ENCODE measurements around the gene HDGFL2. TPM values are rescaled to one million over a fixed set of nuclear protein-coding genes. Genes with fewer than 3 reads are reported as not detected.

The HDGFL2 gene
- total and polyA plus RNA-seq, 2 of the 8 experiments (the other 6 are each of a cell fraction or from before 2014, with no cell fraction given), result 31.1 to 106 TPM

DNA sequence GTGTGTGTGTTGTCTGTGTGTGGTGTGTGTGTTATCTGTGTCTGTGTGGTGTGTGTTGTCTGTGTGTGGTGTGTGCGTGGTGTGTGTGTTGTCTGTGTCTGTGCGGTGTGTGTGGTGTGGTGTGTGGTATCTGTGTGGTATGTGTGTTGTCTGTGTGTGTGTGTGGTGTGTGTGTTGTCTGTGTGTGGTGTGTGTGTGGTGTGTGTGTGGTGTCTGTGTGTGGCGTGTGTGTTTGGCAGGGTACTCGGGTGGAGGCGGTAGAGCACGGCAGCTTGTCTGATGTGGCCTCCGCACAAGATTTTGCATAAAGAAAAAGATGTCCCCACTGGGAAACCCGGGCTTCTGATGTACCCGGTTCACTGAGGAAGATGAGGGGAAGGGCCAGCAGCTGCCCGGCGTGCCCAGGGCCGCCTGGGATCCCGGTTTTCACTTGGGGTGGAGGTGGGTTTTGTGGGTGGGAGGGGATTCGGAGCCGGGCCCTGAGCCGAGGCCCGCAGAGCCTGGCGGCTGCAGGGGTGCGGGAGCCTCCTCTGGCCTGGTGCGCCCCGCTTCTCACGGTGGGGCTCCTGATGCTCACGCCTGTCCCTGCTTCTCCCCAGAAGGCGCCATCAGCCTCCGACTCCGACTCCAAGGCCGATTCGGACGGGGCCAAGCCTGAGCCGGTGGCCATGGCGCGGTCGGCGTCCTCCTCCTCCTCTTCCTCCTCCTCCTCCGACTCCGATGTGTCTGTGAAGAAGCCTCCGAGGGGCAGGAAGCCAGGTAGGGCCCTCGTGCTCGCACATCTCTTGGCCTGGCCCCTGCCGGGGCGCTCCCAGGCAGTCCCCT, 21.2 kb downstream of the HDGFL2 start:
- H3K4me1 ChIP-seq (replicated peaks in 1 of 4; ENCODE audit: control insufficient read depth in 3 of 4, insufficient read depth in 4 of 4, low read length in 3 of 4), result no peaks in the 10 kb centered on the region
- no peak overlapping the region for H3K9ac ChIP-seq (replicated peaks in 1 of 4; ENCODE audit: extremely low read depth in 1 of 4, low read depth in 3 of 4, low read length in 3 of 4)
- H3K9me3 ChIP-seq (ENCODE audit: insufficient read depth in 2 of 2, low read depth in 1 of 2, low read length in 1 of 2), result no peaks in the 10 kb centered on the region
- peak overlapping the region; percentile 48; the same call in 1 of the 2 replicates for H2BK5ac ChIP-seq (ENCODE audit: low read depth, low read length)
- H3K36me3 ChIP-seq (ENCODE audit: control insufficient read depth in 2 of 4, insufficient read depth in 4 of 4, low read length in 3 of 4), result peaks cover 10 to 69% (median 53%) of the 10 kb centered on the region in 4 experiments
- H2BK120ac ChIP-seq (replicated peaks; ENCODE audit: low read depth, low read length), result no peak overlapping the region
- DNase-seq (ENCODE audit: low read depth in 1 of 2, low spot score in 2 of 2) (no peak), FAIRE-seq (no peak)
- no peak overlapping the region for H3K23ac ChIP-seq (ENCODE audit: insufficient read length)
- H2BK15ac ChIP-seq (ENCODE audit: low read length), result no peak overlapping the region
- no peak overlapping the region for H3K4ac ChIP-seq (replicated peaks; ENCODE audit: insufficient read length, low read depth, low read length)
- H2AFZ ChIP-seq (ENCODE audit: low read length), result no peak overlapping the region
- no peak overlapping the region for H2BK12ac ChIP-seq (ENCODE audit: low read depth, low read length)
- H2BK20ac ChIP-seq (ENCODE audit: low read length), result no peak overlapping the region
- H4K5ac ChIP-seq (ENCODE audit: insufficient read length, low read depth, low read length), result no peak overlapping the region
- H4K20me1 ChIP-seq (replicated peaks in 1 of 2; ENCODE audit: control insufficient read depth in 1 of 2, insufficient read depth in 2 of 2, low read length in 2 of 2), result peaks cover 7 to 18% of the 10 kb centered on the region in 2 experiments
- H3K23me2 ChIP-seq (ENCODE audit: low read depth, low read length), result peaks cover 10% of the 10 kb centered on the region; the same call in 1 of the 2 replicates
- no peak overlapping the region for H4K8ac ChIP-seq (ENCODE audit: extremely low read depth, insufficient read depth, low read length)
- H3K79me1 ChIP-seq (ENCODE audit: low read depth, low read length), result peaks cover 6% of the 10 kb centered on the region
- WGBS, 2 experiments (ENCODE audit: extremely low coverage in 1 of 2, insufficient coverage in 1 of 2, insufficient read length in 1 of 2, insufficient replicate concordance in 2 of 2, low coverage in 1 of 2, low lambda C conversion rate in 2 of 2, missing lambda C conversion rate in 1 of 2), result 97% methylated on average over 18 of the region's 41 CpGs; no CpG with 5 or more reads in 1 of the 2 experiments
- ChIA-PET CTCF (ENCODE audit: partially characterized antibody) (interaction anchor here (2.7 kb wide), 1 partner anchor 31 kb away, joined by 13 read pairs; no protein-coding TSS in a partner anchor), POLR2A (ENCODE audit: partially characterized antibody) (interaction anchor here (0.8 to 3.8 kb wide), 5 partner anchors 11 to 40 kb away, joined by 3 to 19 read pairs (median 3); partner anchors contain the start of gene UBXN6)
- H3K14ac ChIP-seq (ENCODE audit: insufficient read length), result no peak overlapping the region
- H3K18ac ChIP-seq (ENCODE audit: extremely low read depth, low read length), result no peak overlapping the region
- H3K4me2 ChIP-seq (ENCODE audit: insufficient read depth in 1 of 2, low read depth in 2 of 2, low read length in 2 of 2), result no peak overlapping the region
- H3K56ac ChIP-seq (replicated peaks; ENCODE audit: insufficient read length, low read depth, low read length), result peak overlapping the region; percentile 100
- no peaks in the 10 kb centered on the region; a peak in 1 of 7 replicates for H3K27me3 ChIP-seq (replicated peaks in 1 of 4; ENCODE audit: control insufficient read depth in 3 of 4, extremely low read depth in 1 of 4, insufficient read depth in 3 of 4, low read length in 3 of 4)
- no peak overlapping the region for H3K4me3 ChIP-seq (ENCODE audit: extremely low read depth in 1 of 4, insufficient read depth in 2 of 4, low read depth in 3 of 4, low read length in 4 of 4)
- no peak overlapping the region for H4K91ac ChIP-seq (replicated peaks; ENCODE audit: insufficient read length, low read length)
- 0 out of 4 replicates have a peak, but pooled peaks cover 0 to 3% of the 10 kb centered on the region in 2 experiments for H3K79me2 ChIP-seq (ENCODE audit: control insufficient read depth in 1 of 2, insufficient read depth in 2 of 2, low read length in 2 of 2)
- no peak overlapping the region; the same call in 1 of the 2 replicates for H2AK5ac ChIP-seq (ENCODE audit: low read depth, low read length)
- H3K27ac ChIP-seq (ENCODE audit: low read depth, low read length), result no peak overlapping the region
- TF ChIP-seq SIRT6 (IDR thresholded peaks at IDR 0.05; ENCODE audit: low read length), result no peak
- TF ChIP-seq ASH2L (IDR thresholded peaks at IDR 0.05; ENCODE audit: low read length), result no peak
- TF ChIP-seq JUND (IDR thresholded peaks at IDR 0.05; ENCODE audit: low read length), result no peak
- TF ChIP-seq CREB1 (IDR thresholded peaks at IDR 0.05), result no peak
- TF ChIP-seq RNF2 (IDR thresholded peaks at IDR 0.05; ENCODE audit: borderline replicate concordance, low read depth, low read length, missing control alignments, poor library complexity, severe bottlenecking), result no peak
- no peak for TF ChIP-seq FOSL1 (IDR thresholded peaks at IDR 0.05; ENCODE audit: insufficient read depth, low read depth, low read length)
- TF ChIP-seq POLR2AphosphoS5 (IDR thresholded peaks at IDR 0.05; ENCODE audit: low read depth, low read length), result no peak
- TF ChIP-seq HDAC2 (IDR thresholded peaks at IDR 0.05; ENCODE audit: borderline replicate concordance in 1 of 2, low read depth in 2 of 2, low read length in 2 of 2), result no peak
- no peak for TF ChIP-seq SAP30 (IDR thresholded peaks at IDR 0.05; ENCODE audit: insufficient read depth, insufficient replicate concordance, low read length)
- TF ChIP-seq KDM4A (IDR thresholded peaks at IDR 0.05; ENCODE audit: low read depth, low read length, severe bottlenecking), result no peak
- TF ChIP-seq BACH1 (IDR thresholded peaks at IDR 0.05; ENCODE audit: low read length), result no peak
- no peak for TF ChIP-seq KDM1A (IDR thresholded peaks at IDR 0.05; ENCODE audit: borderline replicate concordance, low read length)
